GM12864 (cell line): ENCODE data around the gene MCTP2.

Experiments used
- DNase-seq: peaks from one replicate; pipeline ENCODE4 v3.0.0-alpha.2; 2011; ENCODE audit warnings: low read depth
- H3K4me3 ChIP-seq: 2 replicates; pipeline ENCODE4 v1.5.1; 2011; ENCODE audit warnings: mild to moderate bottlenecking, low read depth, low read length, control low read depth
- TF ChIP-seq, protein P1 (sequence below): IDR thresholded peaks from 2 replicates; pipeline ENCODE4 v1.5.1; 2011; ENCODE audit warnings: low read depth, mild to moderate bottlenecking, moderate library complexity, low read length, control low read depth, inconsistent platforms; ENCODE audit errors: missing control alignments

Gene MCTP2

DNA sequence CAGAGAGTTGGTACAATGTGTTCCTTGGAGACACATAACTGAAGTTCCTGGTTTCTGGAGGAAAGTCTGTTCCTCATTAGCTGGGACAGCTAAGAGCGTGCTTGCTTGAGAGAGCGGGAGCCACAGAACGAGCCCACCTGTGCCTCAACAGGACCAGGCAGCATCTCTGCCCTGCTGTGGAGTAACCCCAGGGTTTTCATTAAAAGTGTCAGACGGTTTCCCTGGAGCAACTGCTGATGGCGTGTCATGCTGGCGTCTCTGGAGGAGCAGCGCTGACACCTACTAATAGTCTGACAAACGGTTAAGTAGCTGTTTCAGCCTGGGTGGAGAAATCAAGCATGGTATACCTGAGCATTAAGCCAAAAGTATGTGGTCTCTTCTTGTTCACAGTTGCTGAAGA lies 150.0 kb downstream of the MCTP2 start:
- TF ChIP-seq, protein P1, sequence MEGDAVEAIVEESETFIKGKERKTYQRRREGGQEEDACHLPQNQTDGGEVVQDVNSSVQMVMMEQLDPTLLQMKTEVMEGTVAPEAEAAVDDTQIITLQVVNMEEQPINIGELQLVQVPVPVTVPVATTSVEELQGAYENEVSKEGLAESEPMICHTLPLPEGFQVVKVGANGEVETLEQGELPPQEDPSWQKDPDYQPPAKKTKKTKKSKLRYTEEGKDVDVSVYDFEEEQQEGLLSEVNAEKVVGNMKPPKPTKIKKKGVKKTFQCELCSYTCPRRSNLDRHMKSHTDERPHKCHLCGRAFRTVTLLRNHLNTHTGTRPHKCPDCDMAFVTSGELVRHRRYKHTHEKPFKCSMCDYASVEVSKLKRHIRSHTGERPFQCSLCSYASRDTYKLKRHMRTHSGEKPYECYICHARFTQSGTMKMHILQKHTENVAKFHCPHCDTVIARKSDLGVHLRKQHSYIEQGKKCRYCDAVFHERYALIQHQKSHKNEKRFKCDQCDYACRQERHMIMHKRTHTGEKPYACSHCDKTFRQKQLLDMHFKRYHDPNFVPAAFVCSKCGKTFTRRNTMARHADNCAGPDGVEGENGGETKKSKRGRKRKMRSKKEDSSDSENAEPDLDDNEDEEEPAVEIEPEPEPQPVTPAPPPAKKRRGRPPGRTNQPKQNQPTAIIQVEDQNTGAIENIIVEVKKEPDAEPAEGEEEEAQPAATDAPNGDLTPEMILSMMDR: no peak
- no peak for DNase-seq
- H3K4me3 ChIP-seq: no peak overlapping the region

DNA sequence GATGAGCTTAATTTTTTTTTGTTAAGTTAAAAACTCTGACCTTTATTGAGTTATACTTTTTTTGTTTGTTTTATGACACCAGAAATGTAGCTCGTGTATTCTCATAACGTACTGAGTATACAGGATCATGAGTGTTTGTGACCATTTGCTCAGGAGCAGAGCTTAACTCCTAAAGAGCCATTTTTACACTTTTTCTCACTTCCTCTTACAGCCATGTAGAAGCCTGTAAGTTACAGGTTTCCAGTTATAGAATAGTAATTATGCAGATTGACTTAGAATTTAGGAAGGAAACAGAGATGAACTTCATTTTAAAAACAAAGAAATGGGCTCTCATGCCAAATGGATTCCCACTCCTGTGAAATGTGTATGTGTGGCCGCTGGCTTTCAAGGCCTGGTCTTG lies 151.7 kb downstream of the MCTP2 start:
- no peak for DNase-seq

DNA sequence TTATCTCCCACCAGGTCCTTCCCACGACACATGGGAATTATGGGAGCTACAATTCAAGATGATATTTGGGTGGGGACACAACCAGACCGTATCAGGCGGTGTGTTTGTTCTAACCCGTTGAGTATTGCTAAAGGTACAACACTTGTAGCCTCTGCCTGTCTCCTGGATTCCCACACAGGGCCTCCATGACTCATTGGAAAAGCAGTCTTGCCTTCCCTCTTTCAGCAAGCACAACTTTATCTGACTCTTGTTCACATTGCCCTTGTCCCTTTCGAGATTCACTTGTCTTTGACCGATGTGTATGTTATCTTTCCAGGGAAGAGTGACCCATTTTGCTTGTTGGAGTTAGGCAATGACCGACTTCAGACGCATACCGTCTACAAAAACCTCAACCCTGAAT lies 152.3 kb downstream of the MCTP2 start:
- no peak for DNase-seq
- no peak overlapping the region for H3K4me3 ChIP-seq

More for the DNA sequence above, 151.7 kb downstream of the MCTP2 start:
- H3K4me3 ChIP-seq: no peak overlapping the region
- TF ChIP-seq, protein P1: no peak

DNA sequence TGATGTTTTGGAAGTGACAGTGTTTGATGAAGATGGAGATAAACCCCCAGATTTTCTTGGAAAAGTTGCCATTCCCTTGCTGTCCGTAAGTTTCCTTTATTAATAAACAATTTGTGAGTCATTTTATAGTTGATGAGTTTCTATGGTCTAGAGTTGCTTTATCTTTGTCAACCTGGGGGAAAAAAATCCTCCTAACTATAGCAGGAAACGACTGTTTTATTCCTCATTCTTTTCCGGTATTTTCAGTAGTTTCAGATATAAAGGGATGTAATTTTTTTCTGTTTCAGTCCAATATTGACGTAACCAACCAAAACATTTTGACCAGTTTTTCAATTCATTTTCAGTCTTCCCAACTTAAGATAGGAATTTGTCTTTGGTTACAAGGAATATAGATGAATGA lies 154.1 kb downstream of the MCTP2 start:
- TF ChIP-seq, protein P1: no peak
- H3K4me3 ChIP-seq: no peak overlapping the region
- DNase-seq: no peak

More for the DNA sequence above, 152.3 kb downstream of the MCTP2 start:
- TF ChIP-seq, protein P1: no peak

DNA sequence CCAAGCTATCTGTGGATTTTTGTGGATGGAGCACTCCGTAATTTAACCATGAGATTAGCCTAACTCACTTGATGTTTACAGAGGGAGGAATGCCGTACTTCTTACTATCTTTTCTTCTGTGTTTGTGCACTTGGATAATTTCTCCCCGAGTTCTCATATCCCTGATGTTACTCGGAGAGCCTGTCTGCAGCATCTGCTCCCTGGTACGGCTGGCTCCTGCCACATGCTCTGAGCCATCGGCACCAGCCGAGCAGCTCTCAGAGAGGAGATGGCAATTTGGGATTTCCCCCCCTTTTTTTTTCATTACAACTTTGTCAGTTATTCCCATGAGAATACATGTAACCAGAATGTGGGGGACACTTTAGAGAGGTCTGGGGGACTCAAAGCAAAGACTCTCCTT lies 155.0 kb downstream of the MCTP2 start:
- TF ChIP-seq, protein P1: no peak
- DNase-seq: no peak
- no peak overlapping the region for H3K4me3 ChIP-seq

DNA sequence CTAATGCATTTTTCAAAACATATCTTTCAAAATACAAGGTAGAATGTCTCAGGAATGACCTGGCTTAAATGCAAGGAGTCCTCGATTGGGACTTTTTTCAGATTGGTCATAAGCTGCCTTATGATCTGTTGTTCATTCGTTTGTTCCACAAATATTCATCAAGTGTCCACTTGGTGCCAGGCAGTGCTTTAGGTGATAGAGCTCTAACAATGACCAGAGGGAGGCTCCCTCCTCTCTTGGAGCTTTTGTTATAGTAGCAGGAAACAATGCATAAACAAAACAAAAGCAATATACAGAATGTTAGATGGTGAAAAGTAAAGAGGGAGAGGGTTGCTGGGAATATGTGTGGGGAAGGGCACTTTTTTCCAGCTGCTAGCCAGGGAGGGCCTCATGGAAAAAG lies 156.1 kb downstream of the MCTP2 start:
- DNase-seq: no peak
- TF ChIP-seq, protein P1: no peak
- H3K4me3 ChIP-seq: no peak overlapping the region

DNA sequence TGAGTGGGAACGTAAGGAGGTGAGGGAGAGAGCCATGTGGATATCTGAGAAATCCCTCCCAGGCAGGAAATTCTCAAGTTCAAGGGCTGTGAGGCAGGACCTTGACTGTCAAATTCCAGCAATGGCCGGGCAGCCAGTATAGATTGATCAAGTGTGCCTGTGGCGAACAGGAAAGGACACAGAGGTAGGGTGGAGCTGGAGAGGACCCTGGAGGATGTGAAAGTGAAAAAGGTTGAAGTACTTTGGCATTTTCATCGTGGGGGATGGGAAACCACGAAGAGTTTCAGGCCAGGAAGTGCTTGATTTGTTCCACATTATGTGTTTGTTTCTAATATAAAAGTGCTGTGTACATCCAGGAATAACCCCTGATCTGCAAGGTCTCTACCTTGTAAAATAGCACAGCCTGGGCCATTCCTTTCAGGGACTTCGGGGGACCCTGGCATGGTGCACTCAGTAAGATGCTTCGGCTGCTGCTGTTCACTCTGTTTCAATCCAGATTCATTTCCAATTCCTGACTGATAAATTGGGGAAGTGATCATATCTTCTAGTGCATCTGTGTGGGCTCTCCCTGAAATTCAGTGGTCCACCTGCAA lies 156.6 kb downstream of the MCTP2 start:
- TF ChIP-seq, protein P1: no peak
- DNase-seq: no peak
- no peak overlapping the region for H3K4me3 ChIP-seq
